Omental fat pad (tissue), 4 donors: ENCODE measurements around the gene AHI1. TPM values are rescaled to one million over a fixed set of nuclear protein-coding genes. Genes with fewer than 3 reads are reported as not detected.

Experiments
- ATAC-seq: fragments of 150-250 bp; one replicate; pipeline ENCODE4 v1.9.1; 2016; ENCODE audit warnings: mild to moderate bottlenecking, moderate library complexity; ENCODE audit not compliant: low FRiP score
- DNase-seq: peaks from one replicate; pipeline ENCODE4 v3.0.0-alpha.2; 2019; ENCODE audit warnings: low spot score
- CTCF ChIP-seq, 3 donors: fragments of 450-650 bp; IDR thresholded peaks; one replicate each; pipeline ENCODE4 v1.5.1; 2016 to 2017; ENCODE audit warnings: antibody characterized with exemption in 3 of 3, mild to moderate bottlenecking in 3 of 3, moderate library complexity in 2 of 3
- total RNA-seq, 4 donors: library from RNA; depleted of rRNA; stranded (reverse); fragments of >200 nt; gene quantifications; one replicate each; pipeline ENCODE4 v1.1.0, GENCODE V29; 2016

Gene AHI1
- total RNA-seq, 4 donors from 2014 or later, result 26.3 to 59.3 (median 35.7) TPM

GRCh38 chr6:135522965-135523692 lies 25.6 kb upstream of the AHI1 start:
- ATAC-seq, result no peak
- DNase-seq, result no peak
- TF ChIP-seq CTCF (IDR thresholded peaks at IDR 0.05), result no peak

GRCh38 chr6:135521431-135521830 lies 23.9 kb upstream of the AHI1 start:
- DNase-seq (no peak), ATAC-seq (no peak)
- no peak for TF ChIP-seq CTCF (IDR thresholded peaks at IDR 0.05)

GRCh38 chr6:135520781-135521180 lies 23.2 kb upstream of the AHI1 start:
- no peak for TF ChIP-seq CTCF (IDR thresholded peaks at IDR 0.05)
- no peak for ATAC-seq
- no peak for DNase-seq

- DNase-seq (no peak), ATAC-seq (no peak)
- no peak for TF ChIP-seq CTCF (IDR thresholded peaks at IDR 0.05)
Measured at GRCh38 chr6:135519348-135519747, 21.8 kb upstream of the AHI1 start.

GRCh38 chr6:135517527-135517926 lies 20.0 kb upstream of the AHI1 start:
- ATAC-seq, result no peak
- no peak for TF ChIP-seq CTCF (IDR thresholded peaks at IDR 0.05)
- no peak for DNase-seq

GRCh38 chr6:135514706-135515105 lies 17.2 kb upstream of the AHI1 start:
- TF ChIP-seq CTCF (IDR thresholded peaks at IDR 0.05), result no peak
- no peak for DNase-seq
- ATAC-seq, result no peak

GRCh38 chr6:135506270-135506997 lies 8.9 kb upstream of the AHI1 start:
- no peak for ATAC-seq
- TF ChIP-seq CTCF (IDR thresholded peaks at IDR 0.05), result no peak
- DNase-seq, result no peak
